ENCODE measurements around the gene FOXO3B.
"Not testable (repeated sequence)": the region's sequence is repeated elsewhere in the genome, so short reads cannot be mapped to it uniquely, and the experiment has no call there.

- TF ChIP-seq, protein P1, sequence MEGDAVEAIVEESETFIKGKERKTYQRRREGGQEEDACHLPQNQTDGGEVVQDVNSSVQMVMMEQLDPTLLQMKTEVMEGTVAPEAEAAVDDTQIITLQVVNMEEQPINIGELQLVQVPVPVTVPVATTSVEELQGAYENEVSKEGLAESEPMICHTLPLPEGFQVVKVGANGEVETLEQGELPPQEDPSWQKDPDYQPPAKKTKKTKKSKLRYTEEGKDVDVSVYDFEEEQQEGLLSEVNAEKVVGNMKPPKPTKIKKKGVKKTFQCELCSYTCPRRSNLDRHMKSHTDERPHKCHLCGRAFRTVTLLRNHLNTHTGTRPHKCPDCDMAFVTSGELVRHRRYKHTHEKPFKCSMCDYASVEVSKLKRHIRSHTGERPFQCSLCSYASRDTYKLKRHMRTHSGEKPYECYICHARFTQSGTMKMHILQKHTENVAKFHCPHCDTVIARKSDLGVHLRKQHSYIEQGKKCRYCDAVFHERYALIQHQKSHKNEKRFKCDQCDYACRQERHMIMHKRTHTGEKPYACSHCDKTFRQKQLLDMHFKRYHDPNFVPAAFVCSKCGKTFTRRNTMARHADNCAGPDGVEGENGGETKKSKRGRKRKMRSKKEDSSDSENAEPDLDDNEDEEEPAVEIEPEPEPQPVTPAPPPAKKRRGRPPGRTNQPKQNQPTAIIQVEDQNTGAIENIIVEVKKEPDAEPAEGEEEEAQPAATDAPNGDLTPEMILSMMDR (IDR thresholded peaks at IDR 0.05; ENCODE audit: borderline replicate concordance, extremely low read depth, low read length, poor library complexity, severe bottlenecking), result peak; percentile 57
- not testable (repeated sequence) for TF ChIP-seq EZH2 (IDR thresholded peaks at IDR 0.05; ENCODE audit: borderline replicate concordance, low read depth, low read length, severe bottlenecking)
Measured at GRCh38 chr17:18712354-18712999, 30.4 kb upstream of the FOXO3B start.
